ENCODE results near the gene POLR3GL. TPM values are rescaled to one million over a fixed set of nuclear protein-coding genes. Genes with fewer than 3 reads are reported as not detected.

Gene POLR3GL
- 31.1 TPM for polyA plus RNA-seq (2013, experiment 1 of 2)
- polyA plus RNA-seq (2013, experiment 2 of 2), result 32.3 TPM

GRCh38 chr1:145964328-145965118 lies at the start of gene POLR3GL, which contains the start of gene ANKRD34A:
Gene POLR3GL (plus strand): TSS chr1:145964690. CDS start chr1:145974866, 10,176 bp downstream.
Gene ANKRD34A (minus strand): TSS chr1:145964575. CDS start chr1:145961759, 2,816 bp downstream.
- peak within 1 kb of the TSS; percentile 93 for H4K8ac ChIP-seq (ENCODE audit: low read length)
- H3K4me2 ChIP-seq (ENCODE audit: low read length, poor library complexity, severe bottlenecking), result peak within 1 kb of the TSS; percentile 90
- H3K4me1 ChIP-seq (ENCODE audit: control insufficient read depth, insufficient read depth, low read depth, low read length), result peaks cover 26% of the 10 kb centered on the region
- H3K4me3 ChIP-seq (ENCODE audit: insufficient read depth in 1 of 2, low read depth in 1 of 2, low read length in 2 of 2), result peak within 1 kb of the TSS; percentile 76 to 92
- peak; percentile 96 for DNase-seq
- peak within 1 kb of the TSS; percentile 74 for H2BK120ac ChIP-seq (ENCODE audit: low read depth, low read length)
- peak within 1 kb of the TSS; percentile 88 for H2BK5ac ChIP-seq (ENCODE audit: low read depth, low read length, poor library complexity, severe bottlenecking)
- peak within 1 kb of the TSS; percentile 94 for H2AK5ac ChIP-seq (ENCODE audit: low read length, severe bottlenecking)
- peak within 1 kb of the TSS; percentile 60 for H2BK15ac ChIP-seq (ENCODE audit: low read depth, poor library complexity, severe bottlenecking)
- peak within 1 kb of the TSS; percentile 36 to 81 for H3K4ac ChIP-seq (ENCODE audit: low read depth in 1 of 2, low read length in 2 of 2)
- no peak within 1 kb of the TSS for H3K23ac ChIP-seq (ENCODE audit: low read length in 2 of 2)
- no peaks in the 10 kb centered on the region for H3K27me3 ChIP-seq (ENCODE audit: control insufficient read depth in 1 of 2, insufficient read depth in 1 of 2, low read length in 2 of 2)
- peaks cover 0 to 3% of the 10 kb centered on the region in 2 experiments for H3K36me3 ChIP-seq (ENCODE audit: control insufficient read depth in 1 of 2, insufficient read depth in 2 of 2, low read depth in 1 of 2, low read length in 2 of 2)
- H3K79me1 ChIP-seq (replicated peaks; ENCODE audit: low read length, poor library complexity, severe bottlenecking), result peaks cover 15% of the 10 kb centered on the region
- H4K91ac ChIP-seq (ENCODE audit: low read length), result peak within 1 kb of the TSS; percentile 74
- H3K27ac ChIP-seq (ENCODE audit: low read length, poor library complexity, severe bottlenecking), result peak within 1 kb of the TSS; percentile 93
- peak within 1 kb of the TSS; percentile 82 to 91 for H3K18ac ChIP-seq (ENCODE audit: low read depth in 1 of 2, low read length in 2 of 2)
- H3K14ac ChIP-seq (ENCODE audit: low read length in 2 of 2), result no peak within 1 kb of the TSS
- peak within 1 kb of the TSS in 1 of 2 experiments; percentile 38 for H2BK12ac ChIP-seq (ENCODE audit: low read length in 2 of 2)
- H2AFZ ChIP-seq (ENCODE audit: low read depth, low read length), result peak within 1 kb of the TSS; percentile 86
- H3K9ac ChIP-seq (ENCODE audit: low read length), result peak within 1 kb of the TSS; percentile 87
- H3K9me3 ChIP-seq (ENCODE audit: control insufficient read depth, low read length), result peaks cover 8% of the 10 kb centered on the region
- WGBS, result under 1% methylated on average over 36 of the region's 37 CpGs

GRCh38 chr1:145916745-145917144 lies 47.7 kb upstream of the POLR3GL start:
- Histone ChIP-seq H3K9me3 (ENCODE audit: control insufficient read depth, low read length) (no peaks in the 10 kb centered on the region), H3K4me1 (ENCODE audit: control insufficient read depth, insufficient read depth, low read depth, low read length) (peaks cover 19% of the 10 kb centered on the region), H3K23ac (ENCODE audit: low read length in 2 of 2) (no peak overlapping the region), H3K4me2 (ENCODE audit: low read length, poor library complexity, severe bottlenecking) (no peak overlapping the region), H2BK5ac (ENCODE audit: low read depth, low read length, poor library complexity, severe bottlenecking) (no peak overlapping the region), H2BK12ac (ENCODE audit: low read length in 2 of 2) (no peak overlapping the region), H3K27ac (ENCODE audit: low read length, poor library complexity, severe bottlenecking) (no peak overlapping the region), H2AFZ (ENCODE audit: low read depth, low read length) (no peak overlapping the region), H2BK120ac (ENCODE audit: low read depth, low read length) (no peak overlapping the region), H3K27me3 (ENCODE audit: control insufficient read depth in 1 of 2, insufficient read depth in 1 of 2, low read length in 2 of 2) (no peaks in the 10 kb centered on the region), H3K18ac (ENCODE audit: low read depth in 1 of 2, low read length in 2 of 2) (no peak overlapping the region), H3K14ac (ENCODE audit: low read length in 2 of 2) (no peak overlapping the region), H2AK5ac (ENCODE audit: low read length, severe bottlenecking) (no peak overlapping the region), H3K4me3 (ENCODE audit: insufficient read depth in 1 of 2, low read depth in 1 of 2, low read length in 2 of 2) (peak overlapping the region in 1 of 2 experiments; percentile 43), H4K91ac (ENCODE audit: low read length) (no peak overlapping the region), H3K4ac (ENCODE audit: low read depth in 1 of 2, low read length in 2 of 2) (no peak overlapping the region), H4K8ac (ENCODE audit: low read length) (no peak overlapping the region), H3K9ac (ENCODE audit: low read length) (peak overlapping the region; percentile 54), H3K36me3 (ENCODE audit: control insufficient read depth in 1 of 2, insufficient read depth in 2 of 2, low read depth in 1 of 2, low read length in 2 of 2) (peaks cover 8 to 47% of the 10 kb centered on the region in 2 experiments), H3K79me1 (replicated peaks; ENCODE audit: low read length, poor library complexity, severe bottlenecking) (peaks cover 12% of the 10 kb centered on the region), H2BK15ac (ENCODE audit: low read depth, poor library complexity, severe bottlenecking) (no peak overlapping the region)
- 88% methylated on average over 5 of the region's 5 CpGs for WGBS
- DNase-seq, result no peak

GRCh38 chr1:145917595-145917994 lies 46.9 kb upstream of the POLR3GL start:
- Histone ChIP-seq H3K14ac (ENCODE audit: low read length in 2 of 2) (no peak overlapping the region), H3K79me1 (replicated peaks; ENCODE audit: low read length, poor library complexity, severe bottlenecking) (peaks cover 12% of the 10 kb centered on the region), H3K36me3 (ENCODE audit: control insufficient read depth in 1 of 2, insufficient read depth in 2 of 2, low read depth in 1 of 2, low read length in 2 of 2) (peaks cover 3 to 43% of the 10 kb centered on the region in 2 experiments), H4K91ac (ENCODE audit: low read length) (no peak overlapping the region), H3K4me2 (ENCODE audit: low read length, poor library complexity, severe bottlenecking) (peak overlapping the region; percentile 92), H3K18ac (ENCODE audit: low read depth in 1 of 2, low read length in 2 of 2) (no peak overlapping the region), H2BK15ac (ENCODE audit: low read depth, poor library complexity, severe bottlenecking) (no peak overlapping the region), H2AFZ (ENCODE audit: low read depth, low read length) (no peak overlapping the region), H3K23ac (ENCODE audit: low read length in 2 of 2) (no peak overlapping the region), H3K4me3 (ENCODE audit: insufficient read depth in 1 of 2, low read depth in 1 of 2, low read length in 2 of 2) (peak overlapping the region; percentile 90 to 98), H3K4ac (ENCODE audit: low read depth in 1 of 2, low read length in 2 of 2) (peak overlapping the region; percentile 93 to 96), H3K27me3 (ENCODE audit: control insufficient read depth in 1 of 2, insufficient read depth in 1 of 2, low read length in 2 of 2) (no peaks in the 10 kb centered on the region), H3K4me1 (ENCODE audit: control insufficient read depth, insufficient read depth, low read depth, low read length) (peaks cover 19% of the 10 kb centered on the region), H2BK120ac (ENCODE audit: low read depth, low read length) (no peak overlapping the region), H3K9me3 (ENCODE audit: control insufficient read depth, low read length) (no peaks in the 10 kb centered on the region), H3K9ac (ENCODE audit: low read length) (peak overlapping the region; percentile 95), H2AK5ac (ENCODE audit: low read length, severe bottlenecking) (peak overlapping the region; percentile 63), H4K8ac (ENCODE audit: low read length) (peak overlapping the region; percentile 95), H2BK5ac (ENCODE audit: low read depth, low read length, poor library complexity, severe bottlenecking) (no peak overlapping the region), H2BK12ac (ENCODE audit: low read length in 2 of 2) (no peak overlapping the region), H3K27ac (ENCODE audit: low read length, poor library complexity, severe bottlenecking) (no peak overlapping the region)
- whole genome bisulfite sequencing, result 96% methylated on average over 5 of the region's 5 CpGs
- no peak for DNase-seq
